Measurements from ENCODE around the gene DSTYK. TPM values are rescaled to one million over a fixed set of nuclear protein-coding genes. Genes with fewer than 3 reads are reported as not detected.

Gene DSTYK
- polyA plus RNA-seq, 1 of the 3 experiments (the other 2 are of a cell fraction): 4.4 TPM

GRCh38 chr1:205243350-205244191 is 32.1 kb upstream of the DSTYK start:
- H2AFZ ChIP-seq (ENCODE audit: low read depth): no peak overlapping the region
- no peak overlapping the region for H3K9ac ChIP-seq
- TF ChIP-seq TCF12 (IDR thresholded peaks at IDR 0.05) (no peak), TAF1 (IDR thresholded peaks at IDR 0.05; ENCODE audit: borderline replicate concordance, low read depth, low read length) (no peak), RAD21 (IDR thresholded peaks at IDR 0.05; ENCODE audit: low read length) (no peak), MAX (IDR thresholded peaks at IDR 0.05; ENCODE audit: low read depth) (no peak), RCOR1 (IDR thresholded peaks at IDR 0.05; ENCODE audit: low read length) (no peak), RFX5 (IDR thresholded peaks at IDR 0.05; ENCODE audit: low read length) (no peak)
- TF ChIP-seq, protein P1, sequence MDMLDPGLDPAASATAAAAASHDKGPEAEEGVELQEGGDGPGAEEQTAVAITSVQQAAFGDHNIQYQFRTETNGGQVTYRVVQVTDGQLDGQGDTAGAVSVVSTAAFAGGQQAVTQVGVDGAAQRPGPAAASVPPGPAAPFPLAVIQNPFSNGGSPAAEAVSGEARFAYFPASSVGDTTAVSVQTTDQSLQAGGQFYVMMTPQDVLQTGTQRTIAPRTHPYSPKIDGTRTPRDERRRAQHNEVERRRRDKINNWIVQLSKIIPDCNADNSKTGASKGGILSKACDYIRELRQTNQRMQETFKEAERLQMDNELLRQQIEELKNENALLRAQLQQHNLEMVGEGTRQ (IDR thresholded peaks at IDR 0.05; ENCODE audit: borderline replicate concordance, low read depth, low read length): no peak
- TF ChIP-seq, protein P2, sequence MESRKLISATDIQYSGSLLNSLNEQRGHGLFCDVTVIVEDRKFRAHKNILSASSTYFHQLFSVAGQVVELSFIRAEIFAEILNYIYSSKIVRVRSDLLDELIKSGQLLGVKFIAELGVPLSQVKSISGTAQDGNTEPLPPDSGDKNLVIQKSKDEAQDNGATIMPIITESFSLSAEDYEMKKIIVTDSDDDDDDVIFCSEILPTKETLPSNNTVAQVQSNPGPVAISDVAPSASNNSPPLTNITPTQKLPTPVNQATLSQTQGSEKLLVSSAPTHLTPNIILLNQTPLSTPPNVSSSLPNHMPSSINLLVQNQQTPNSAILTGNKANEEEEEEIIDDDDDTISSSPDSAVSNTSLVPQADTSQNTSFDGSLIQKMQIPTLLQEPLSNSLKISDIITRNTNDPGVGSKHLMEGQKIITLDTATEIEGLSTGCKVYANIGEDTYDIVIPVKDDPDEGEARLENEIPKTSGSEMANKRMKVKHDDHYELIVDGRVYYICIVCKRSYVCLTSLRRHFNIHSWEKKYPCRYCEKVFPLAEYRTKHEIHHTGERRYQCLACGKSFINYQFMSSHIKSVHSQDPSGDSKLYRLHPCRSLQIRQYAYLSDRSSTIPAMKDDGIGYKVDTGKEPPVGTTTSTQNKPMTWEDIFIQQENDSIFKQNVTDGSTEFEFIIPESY (IDR thresholded peaks at IDR 0.05; ENCODE audit: borderline replicate concordance, low read depth): no peak
- no peaks in the 10 kb centered on the region for H3K36me3 ChIP-seq (replicated peaks in 1 of 2; ENCODE audit: control insufficient read depth in 1 of 2, insufficient read depth in 2 of 2, low read length in 1 of 2)
- ChIA-PET CTCF (interaction anchor here (0.7 to 6.8 kb wide), 4 partner anchors 12 to 182 kb away, joined by 3 to 75 read pairs (median 6); partner anchors contain the start of gene TMCC2), POLR2A (no interaction called here)
- no peak overlapping the region for H3K4me3 ChIP-seq (ENCODE audit: low read depth in 2 of 2, low read length in 1 of 2)
- no peaks in the 10 kb centered on the region for H3K79me2 ChIP-seq (ENCODE audit: insufficient read depth)
- H3K4me2 ChIP-seq: no peak overlapping the region
- peaks cover 0 to 8% of the 10 kb centered on the region in 2 experiments; a peak in 1 of 4 replicates for H3K4me1 ChIP-seq (ENCODE audit: control insufficient read depth in 1 of 2, insufficient read depth in 2 of 2, low read depth in 1 of 2, low read length in 1 of 2)
- no peak overlapping the region for H3K27ac ChIP-seq (ENCODE audit: low read depth in 2 of 2, low read length in 1 of 2)
- 90% methylated on average over 8 of the region's 8 CpGs for WGBS (ENCODE audit: low lambda C conversion rate)
- H3K27me3 ChIP-seq (ENCODE audit: insufficient read depth): no peaks in the 10 kb centered on the region
- DNase-seq: no peak
- no peaks in the 10 kb centered on the region for H3F3A ChIP-seq (replicated peaks; ENCODE audit: insufficient read depth)
- no peaks in the 10 kb centered on the region for H3K9me2 ChIP-seq
- H3K9me3 ChIP-seq: no peaks in the 10 kb centered on the region
- no peaks in the 10 kb centered on the region for H4K20me1 ChIP-seq (ENCODE audit: insufficient read depth)

GRCh38 chr1:205241366-205242030 is 30.0 kb upstream of the DSTYK start:
- H4K20me1 ChIP-seq (ENCODE audit: insufficient read depth): no peaks in the 10 kb centered on the region
- H3K9me3 ChIP-seq: no peaks in the 10 kb centered on the region
- H3K79me2 ChIP-seq (ENCODE audit: insufficient read depth): no peaks in the 10 kb centered on the region
- no peak for DNase-seq
- H3K27ac ChIP-seq (ENCODE audit: low read depth in 2 of 2, low read length in 1 of 2): no peak overlapping the region
- no peak overlapping the region for H3K4me2 ChIP-seq
- H3K27me3 ChIP-seq (ENCODE audit: insufficient read depth): no peaks in the 10 kb centered on the region
- no peak overlapping the region for H3K9ac ChIP-seq
- ChIA-PET CTCF (interaction anchor here (0.7 to 4.7 kb wide), 2 partner anchors 14 to 83 kb away, joined by 3 to 39 read pairs; no protein-coding TSS in a partner anchor), POLR2A (no interaction called here)
- H3K36me3 ChIP-seq (replicated peaks in 1 of 2; ENCODE audit: control insufficient read depth in 1 of 2, insufficient read depth in 2 of 2, low read length in 1 of 2): no peaks in the 10 kb centered on the region
- H3K4me3 ChIP-seq (ENCODE audit: low read depth in 2 of 2, low read length in 1 of 2): no peak overlapping the region
- WGBS (ENCODE audit: low lambda C conversion rate): 93% methylated on average over 32 of the region's 36 CpGs
- TF ChIP-seq CHD2 (IDR thresholded peaks at IDR 0.05; ENCODE audit: low read length, partially characterized antibody) (no peak), RAD21 (IDR thresholded peaks at IDR 0.05; ENCODE audit: low read length) (no peak), TCF12 (IDR thresholded peaks at IDR 0.05) (no peak), MAX (IDR thresholded peaks at IDR 0.05; ENCODE audit: low read depth) (no peak), PBX3 (IDR thresholded peaks at IDR 0.05) (no peak), GABPA (IDR thresholded peaks at IDR 0.05; ENCODE audit: low read depth) (no peak), SMC3 (IDR thresholded peaks at IDR 0.05; ENCODE audit: low read depth, low read length) (no peak)
- TF ChIP-seq, protein P3, sequence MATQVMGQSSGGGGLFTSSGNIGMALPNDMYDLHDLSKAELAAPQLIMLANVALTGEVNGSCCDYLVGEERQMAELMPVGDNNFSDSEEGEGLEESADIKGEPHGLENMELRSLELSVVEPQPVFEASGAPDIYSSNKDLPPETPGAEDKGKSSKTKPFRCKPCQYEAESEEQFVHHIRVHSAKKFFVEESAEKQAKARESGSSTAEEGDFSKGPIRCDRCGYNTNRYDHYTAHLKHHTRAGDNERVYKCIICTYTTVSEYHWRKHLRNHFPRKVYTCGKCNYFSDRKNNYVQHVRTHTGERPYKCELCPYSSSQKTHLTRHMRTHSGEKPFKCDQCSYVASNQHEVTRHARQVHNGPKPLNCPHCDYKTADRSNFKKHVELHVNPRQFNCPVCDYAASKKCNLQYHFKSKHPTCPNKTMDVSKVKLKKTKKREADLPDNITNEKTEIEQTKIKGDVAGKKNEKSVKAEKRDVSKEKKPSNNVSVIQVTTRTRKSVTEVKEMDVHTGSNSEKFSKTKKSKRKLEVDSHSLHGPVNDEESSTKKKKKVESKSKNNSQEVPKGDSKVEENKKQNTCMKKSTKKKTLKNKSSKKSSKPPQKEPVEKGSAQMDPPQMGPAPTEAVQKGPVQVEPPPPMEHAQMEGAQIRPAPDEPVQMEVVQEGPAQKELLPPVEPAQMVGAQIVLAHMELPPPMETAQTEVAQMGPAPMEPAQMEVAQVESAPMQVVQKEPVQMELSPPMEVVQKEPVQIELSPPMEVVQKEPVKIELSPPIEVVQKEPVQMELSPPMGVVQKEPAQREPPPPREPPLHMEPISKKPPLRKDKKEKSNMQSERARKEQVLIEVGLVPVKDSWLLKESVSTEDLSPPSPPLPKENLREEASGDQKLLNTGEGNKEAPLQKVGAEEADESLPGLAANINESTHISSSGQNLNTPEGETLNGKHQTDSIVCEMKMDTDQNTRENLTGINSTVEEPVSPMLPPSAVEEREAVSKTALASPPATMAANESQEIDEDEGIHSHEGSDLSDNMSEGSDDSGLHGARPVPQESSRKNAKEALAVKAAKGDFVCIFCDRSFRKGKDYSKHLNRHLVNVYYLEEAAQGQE (IDR thresholded peaks at IDR 0.05; ENCODE audit: low read depth, low read length): no peak
- no peaks in the 10 kb centered on the region for H3F3A ChIP-seq (replicated peaks; ENCODE audit: insufficient read depth)
- peaks cover 0 to 2% of the 10 kb centered on the region in 2 experiments; a peak in 1 of 4 replicates for H3K4me1 ChIP-seq (ENCODE audit: control insufficient read depth in 1 of 2, insufficient read depth in 2 of 2, low read depth in 1 of 2, low read length in 1 of 2)
- H3K9me2 ChIP-seq: no peaks in the 10 kb centered on the region
- no peak overlapping the region for H2AFZ ChIP-seq (ENCODE audit: low read depth)

Measured in SK-N-SH (cell line).